ENCODE measurements around the gene ZNF48. TPM values are rescaled to one million over a fixed set of nuclear protein-coding genes. Genes with fewer than 3 reads are reported as not detected.

Gene ZNF48
- total RNA-seq, 2 experiments from 2014 or later = 16.9 to 18.2 TPM

DNA sequence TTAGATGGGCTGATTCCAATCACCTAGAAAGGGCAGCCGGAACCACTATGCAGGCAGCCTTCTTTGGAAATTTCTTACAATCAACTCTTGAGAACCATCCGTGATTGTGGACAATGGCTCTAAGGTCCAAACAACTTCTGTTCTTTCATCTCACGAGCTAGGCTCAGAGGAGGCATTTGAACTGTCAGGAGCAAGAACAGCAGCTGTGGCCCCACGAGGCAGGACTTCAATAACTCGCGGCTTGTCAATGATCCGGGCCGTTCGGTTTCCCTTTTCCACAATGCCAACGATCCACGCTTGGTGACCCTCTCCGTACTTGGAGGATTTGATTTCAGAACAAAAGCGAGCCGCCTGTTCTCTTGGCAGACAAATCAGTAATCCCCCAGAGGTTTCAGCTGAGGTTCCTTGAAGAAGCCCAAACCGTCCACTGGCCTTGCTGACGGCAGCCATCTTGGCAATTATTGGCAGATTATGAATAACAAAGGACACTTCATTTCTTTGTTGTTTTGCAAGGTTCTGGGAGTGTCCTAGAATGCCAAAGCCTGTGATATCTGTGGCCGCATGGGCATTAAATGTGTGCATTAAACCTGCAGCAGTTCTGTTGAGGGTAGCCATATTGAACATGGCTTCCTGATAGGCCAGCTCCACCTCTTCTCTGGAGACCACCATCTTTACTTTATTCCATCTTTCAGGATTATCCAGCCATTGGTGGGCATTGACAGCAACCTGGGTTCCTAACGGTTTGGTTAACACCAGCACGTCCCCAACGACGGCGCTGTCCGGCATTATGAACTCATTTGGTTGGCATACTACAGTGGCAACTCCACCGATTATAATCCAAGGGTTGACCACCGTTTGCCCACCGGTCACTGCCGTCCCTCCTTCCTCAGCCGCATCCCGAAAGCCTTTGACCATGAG lies 49.3 kb downstream of the ZNF48 start:
- ChIA-PET CTCF (interaction anchor here (0.7 to 3.8 kb wide), 9 partner anchors 14 to 153 kb away, joined by 3 to 19 read pairs (median 4); partner anchors contain the start of gene DCTPP1), POLR2A (interaction anchor here (0.5 to 1.5 kb wide), 5 partner anchors 15 to 90 kb away, joined by 3 to 5 read pairs (median 5); partner anchors contain the start of genes ITGAL and ZNF747)

DNA sequence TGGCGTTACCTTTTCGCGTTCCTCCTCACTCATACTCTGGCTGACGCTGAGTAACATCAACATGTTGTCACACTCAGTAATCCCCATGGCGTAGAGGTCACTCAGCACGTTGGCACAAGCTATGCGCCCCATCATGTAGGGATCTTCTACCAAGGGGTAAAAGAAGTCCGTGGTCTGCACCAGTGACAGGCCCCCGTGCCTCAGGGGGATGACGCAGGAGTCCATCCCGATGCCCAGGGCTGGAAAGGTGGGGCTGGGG lies 49.9 kb downstream of the ZNF48 start:
- CTCF ChIA-PET = interaction anchor here (0.7 to 3.8 kb wide), 8 partner anchors 13 to 153 kb away, joined by 3 to 19 read pairs (median 5); partner anchors contain the start of gene DCTPP1
- POLR2A ChIA-PET = interaction anchor here (0.5 to 1.5 kb wide), 6 partner anchors 14 to 90 kb away, joined by 3 to 5 read pairs (median 4); partner anchors contain the start of genes ITGAL and ZNF747

GRCh38 chr16:30445408-30446202 lies 50.4 kb downstream of the ZNF48 start, which contains the start of gene SEPHS2:
Gene SEPHS2 (minus strand): TSS chr16:30445874. CDS start chr16:30445727, 147 bp downstream.
- ChIA-PET CTCF (interaction anchor here (0.7 to 3.8 kb wide), 6 partner anchors 15 to 152 kb away, joined by 3 to 19 read pairs (median 6); partner anchors contain the start of gene DCTPP1), POLR2A (interaction anchor here (0.5 to 1.5 kb wide), 7 partner anchors 11 to 89 kb away, joined by 3 to 5 read pairs (median 3); partner anchors contain the start of genes ITGAL and ZNF747)

- CTCF ChIA-PET = interaction anchor here (0.7 to 3.8 kb wide), 6 partner anchors 10 to 354 kb away, joined by 3 to 19 read pairs (median 5); partner anchors contain the start of genes DCTPP1 and TBX6
- POLR2A ChIA-PET = interaction anchor here (1.5 kb wide), 2 partner anchors 26 to 29 kb away, joined by 3 to 5 read pairs; partner anchors contain the start of gene ITGAL
Measured at GRCh38 chr16:30446203-30446595, 51.0 kb downstream of the ZNF48 start.

GRCh38 chr16:30447512-30448226 lies 52.4 kb downstream of the ZNF48 start:
- ChIA-PET POLR2A (no interaction called here), CTCF (interaction anchor here (1.0 to 3.8 kb wide), 6 partner anchors 9 to 87 kb away, joined by 3 to 19 read pairs (median 4); partner anchors contain the start of genes DCTPP1 and ZNF747)

GRCh38 chr16:30449116-30449435 lies 53.9 kb downstream of the ZNF48 start:
- CTCF ChIA-PET = interaction anchor here (0.6 to 3.8 kb wide), 22 partner anchors 9 to 366 kb away, joined by 3 to 19 read pairs (median 4); partner anchors contain the start of genes DCTPP1, ZNF747 and ZNF785

More at GRCh38 chr16:30449116-30449435, 53.9 kb downstream of the ZNF48 start:
- POLR2A ChIA-PET = interaction anchor here (0.7 to 1.6 kb wide), 2 partner anchors 24 to 245 kb away, joined by 4 to 5 read pairs; no protein-coding TSS in a partner anchor

Other genes starting within 250 kb of the ZNF48 start
- 100 to 1,000 TPM; 971 to 991 TPM for gene CORO1A, start 211.8 kb upstream of the ZNF48 start, total RNA-seq
- 100 to 1,000 TPM; 266 to 297 TPM for gene BOLA2B, start 201.8 kb upstream of the ZNF48 start, total RNA-seq
- 10 to 100 TPM; 62.6 to 72.6 TPM for gene SLX1A, start 201.5 kb upstream of the ZNF48 start, total RNA-seq
- 10 to 100 TPM; 11.6 to 12.7 TPM for gene SULT1A3, start 196.2 kb upstream of the ZNF48 start, total RNA-seq
- 1 to 10 TPM; 7.7 to 8.6 TPM for gene NPIPB13, start 146.9 kb upstream of the ZNF48 start, total RNA-seq
- 10 to 100 TPM; 77.8 to 80.4 TPM for gene CD2BP2, start 40.1 kb upstream of the ZNF48 start, total RNA-seq
- 10 to 100 TPM; 56.9 to 57.8 TPM for gene TBC1D10B, start 24.9 kb upstream of the ZNF48 start, total RNA-seq
- gene MYL11, start 20.6 kb upstream of the ZNF48 start, total RNA-seq = 1 to 10 TPM in 1 of 2 experiments, under 1 TPM in 1; 0.80 to 1.6 TPM
- gene SEPTIN1, start 12.9 kb upstream of the ZNF48 start, total RNA-seq = 100 to 1,000 TPM; 186 to 194 TPM
- 1 to 10 TPM; 7.5 to 8.3 TPM for gene ZNF771, start 12.2 kb downstream of the ZNF48 start, total RNA-seq
- gene DCTPP1, start 34.6 kb downstream of the ZNF48 start, total RNA-seq = 100 to 1,000 TPM; 182 TPM
- gene SEPHS2, start 50.5 kb downstream of the ZNF48 start, total RNA-seq = 10 to 100 TPM; 70.8 to 71.3 TPM
- gene ITGAL, start 77.3 kb downstream of the ZNF48 start, total RNA-seq = 100 to 1,000 TPM; 222 to 233 TPM
- 10 to 100 TPM; 14.6 to 15.7 TPM for gene ZNF768, start 131.1 kb downstream of the ZNF48 start, total RNA-seq
- gene ZNF747, start 139.4 kb downstream of the ZNF48 start, total RNA-seq = 10 to 100 TPM; 13.6 to 15.0 TPM
- gene ZNF764, start 163.0 kb downstream of the ZNF48 start, total RNA-seq = 10 to 100 TPM; 14.1 to 15.0 TPM
- gene ZNF688, start 176.3 kb downstream of the ZNF48 start, total RNA-seq = 10 to 100 TPM in 1 of 2 experiments, 1 to 10 TPM in 1; 9.4 to 10.0 TPM
- 10 to 100 TPM; 13.8 to 14.5 TPM for gene ZNF785, start 190.3 kb downstream of the ZNF48 start, total RNA-seq
- gene ZNF689, start 215.0 kb downstream of the ZNF48 start, total RNA-seq = 10 to 100 TPM; 12.5 to 12.7 TPM

All from activated CD8-positive, alpha-beta memory T cell treated with anti-CD3 and anti-CD28 coated beads for 36 hours (primary cell).